HEK293 (cell line): ENCODE measurements around the gene MTHFSD.

ENCODE experiments used
- CTCF ChIA-PET: fragments of 350-600 bp; formaldehyde crosslinking; extraction: SDS; loops from one replicate; lab custom pipeline; 2021; ENCODE audit warnings: antibody characterized with exemption; lab: Yijun Ruan, JAX
- POLR2A ChIA-PET: fragments of 300-600 bp; formaldehyde crosslinking; extraction: SDS; loops from one replicate; lab custom pipeline; 2020; ENCODE audit warnings: antibody characterized with exemption, inconsistent platforms; lab: Yijun Ruan, JAX
- H3K27ac ChIP-seq: fragments of 200-500 bp; sonication (Bioruptor generic); 2 replicates; pipeline ENCODE4 v1.5.1; 2014; ENCODE audit warnings: low read depth, low read length, control low read depth, inconsistent platforms; ENCODE audit errors: extremely low read depth
- H3K36me3 ChIP-seq, 2 experiments: fragments of 200-500 bp in 1 of 2; sonication (Bioruptor generic) in 1 of 2; 1 replicate in 1 of 2; 2 replicates in 1 of 2; pipeline ENCODE4 v1.5.1; 2014 to 2017; ENCODE audit warnings: inconsistent platforms in 2 of 2, low read length in 2 of 2; ENCODE audit not compliant: control insufficient read depth in 2 of 2, insufficient read depth in 1 of 2
- H3K4me1 ChIP-seq: fragments of 200-500 bp; sonication (Bioruptor generic); 2 replicates; pipeline ENCODE4 v1.5.1; 2014; ENCODE audit warnings: mild to moderate bottlenecking, low read length, inconsistent platforms; ENCODE audit not compliant: control insufficient read depth, insufficient read depth
- H3K4me3 ChIP-seq: 2 replicates; pipeline ENCODE4 v1.5.1; 2011; ENCODE audit warnings: low read depth, mild to moderate bottlenecking, control low read depth, low read length, moderate library complexity
- H3K9me3 ChIP-seq: fragments of 200-500 bp; sonication (Bioruptor generic); 2 replicates; pipeline ENCODE4 v1.5.1; 2014; ENCODE audit warnings: low read depth, low read length, inconsistent platforms; ENCODE audit not compliant: control insufficient read depth, insufficient read depth
- AEBP2 ChIP-seq: fragments of 450-650 bp; formaldehyde crosslinking; IDR thresholded peaks from 2 replicates; pipeline ENCODE4 v1.5.1; 2016; ENCODE audit warnings: missing biosample characterization, missing genetic modification characterization, borderline replicate concordance
- BCL11A ChIP-seq: fragments of 450-650 bp; formaldehyde crosslinking; IDR thresholded peaks from 2 replicates; pipeline ENCODE4 v1.5.1; 2016; ENCODE audit warnings: low read depth, missing biosample characterization, missing genetic modification characterization
- KLF1 ChIP-seq: fragments of 450-650 bp; formaldehyde crosslinking; IDR thresholded peaks from 2 replicates; pipeline ENCODE4 v1.5.1; 2016; ENCODE audit warnings: missing biosample characterization, missing genetic modification characterization
- KLF16 ChIP-seq: fragments of 450-650 bp; formaldehyde crosslinking; IDR thresholded peaks from 2 replicates; pipeline ENCODE4 v1.5.1; 2017; ENCODE audit warnings: missing biosample characterization, missing genetic modification characterization
- SP3 ChIP-seq: fragments of 450-650 bp; formaldehyde crosslinking; IDR thresholded peaks from 2 replicates; pipeline ENCODE4 v1.5.1; 2016; ENCODE audit warnings: missing biosample characterization, missing genetic modification characterization
- WT1 ChIP-seq: fragments of 450-650 bp; formaldehyde crosslinking; IDR thresholded peaks from 2 replicates; pipeline ENCODE4 v1.5.1; 2016; ENCODE audit warnings: missing biosample characterization, missing genetic modification characterization
- ZFHX2 ChIP-seq: fragments of 450-650 bp; formaldehyde crosslinking; conservative IDR thresholded peaks from 2 replicates; pipeline ENCODE4 v1.5.1; 2016; ENCODE audit warnings: missing biosample characterization, missing genetic modification characterization
- ZFP69B ChIP-seq: fragments of 450-650 bp; formaldehyde crosslinking; IDR thresholded peaks from 2 replicates; pipeline ENCODE4 v1.5.1; 2016; ENCODE audit warnings: missing biosample characterization, missing genetic modification characterization
- ZNF404 ChIP-seq: fragments of 450-650 bp; formaldehyde crosslinking; IDR thresholded peaks from 2 replicates; pipeline ENCODE4 v1.5.1; 2017; ENCODE audit warnings: missing biosample characterization, missing genetic modification characterization
- ZNF433 ChIP-seq: fragments of 450-650 bp; formaldehyde crosslinking; IDR thresholded peaks from 2 replicates; pipeline ENCODE4 v1.5.1; 2016; ENCODE audit warnings: missing biosample characterization, missing genetic modification characterization, low read depth
- ZNF488 ChIP-seq: fragments of 450-650 bp; formaldehyde crosslinking; IDR thresholded peaks from 2 replicates; pipeline ENCODE4 v1.5.1; 2016; ENCODE audit warnings: missing biosample characterization, missing genetic modification characterization
- ZNF548 ChIP-seq: fragments of 450-650 bp; formaldehyde crosslinking; IDR thresholded peaks from 2 replicates; pipeline ENCODE4 v1.5.1; 2016; ENCODE audit warnings: missing biosample characterization, missing genetic modification characterization
- ZNF561 ChIP-seq: fragments of 450-650 bp; IDR thresholded peaks from 2 replicates; pipeline ENCODE4 v1.5.1; 2018; ENCODE audit warnings: missing biosample characterization, missing genetic modification characterization, borderline replicate concordance
- ZNF664 ChIP-seq: fragments of 450-650 bp; formaldehyde crosslinking; IDR thresholded peaks from 2 replicates; pipeline ENCODE4 v1.5.1; 2016; ENCODE audit warnings: missing biosample characterization, missing genetic modification characterization
- ZSCAN5A ChIP-seq: fragments of 450-650 bp; formaldehyde crosslinking; IDR thresholded peaks from 2 replicates; pipeline ENCODE4 v1.5.1; 2016; ENCODE audit warnings: missing biosample characterization, missing genetic modification characterization
- TF ChIP-seq, protein P1 (sequence below): fragments of 450-650 bp; formaldehyde crosslinking; IDR thresholded peaks from 2 replicates; pipeline ENCODE4 v1.5.1; 2016; ENCODE audit warnings: missing biosample characterization, missing genetic modification characterization
- TF ChIP-seq, protein P2 (sequence below): fragments of 450-650 bp; formaldehyde crosslinking; IDR thresholded peaks from 2 replicates; pipeline ENCODE4 v1.5.1; 2017; ENCODE audit warnings: missing biosample characterization, mild to moderate bottlenecking, missing genetic modification characterization, moderate library complexity
- TF ChIP-seq, protein P3 (sequence below): fragments of 450-650 bp; formaldehyde crosslinking; IDR thresholded peaks from 2 replicates; pipeline ENCODE4 v1.5.1; 2016; ENCODE audit warnings: missing biosample characterization, missing genetic modification characterization
- TF ChIP-seq, protein P4 (sequence below): fragments of 450-650 bp; formaldehyde crosslinking; IDR thresholded peaks from 2 replicates; pipeline ENCODE4 v1.5.1; 2017; ENCODE audit warnings: missing biosample characterization, missing genetic modification characterization

MTHFSD gene

DNA sequence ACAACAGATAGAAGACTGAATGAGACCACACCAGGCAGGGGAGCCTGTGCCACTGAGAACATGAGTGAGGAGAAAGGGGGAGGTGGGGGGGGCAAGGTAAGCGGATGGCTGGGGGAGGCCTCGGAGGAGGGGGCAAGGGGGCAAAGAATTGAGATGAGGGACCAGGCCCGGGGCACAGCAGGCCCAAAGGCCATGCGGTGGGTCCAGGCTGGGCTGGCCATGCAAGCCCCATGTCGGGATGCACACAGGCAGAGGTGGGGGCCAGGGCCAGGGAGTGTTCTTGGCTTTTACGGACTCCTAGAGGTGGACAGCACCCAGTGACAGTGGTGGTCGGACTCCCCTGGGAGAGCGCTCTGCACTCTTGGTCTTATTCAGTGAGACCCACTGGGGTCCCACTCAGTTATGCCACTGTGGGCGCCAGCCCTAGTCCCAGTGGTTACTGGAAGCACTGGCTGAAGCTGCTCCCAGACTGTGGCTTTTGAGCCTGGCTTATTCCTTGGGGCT lies 4.8 kb upstream of the MTHFSD start (continued):
- TF ChIP-seq, protein P1, sequence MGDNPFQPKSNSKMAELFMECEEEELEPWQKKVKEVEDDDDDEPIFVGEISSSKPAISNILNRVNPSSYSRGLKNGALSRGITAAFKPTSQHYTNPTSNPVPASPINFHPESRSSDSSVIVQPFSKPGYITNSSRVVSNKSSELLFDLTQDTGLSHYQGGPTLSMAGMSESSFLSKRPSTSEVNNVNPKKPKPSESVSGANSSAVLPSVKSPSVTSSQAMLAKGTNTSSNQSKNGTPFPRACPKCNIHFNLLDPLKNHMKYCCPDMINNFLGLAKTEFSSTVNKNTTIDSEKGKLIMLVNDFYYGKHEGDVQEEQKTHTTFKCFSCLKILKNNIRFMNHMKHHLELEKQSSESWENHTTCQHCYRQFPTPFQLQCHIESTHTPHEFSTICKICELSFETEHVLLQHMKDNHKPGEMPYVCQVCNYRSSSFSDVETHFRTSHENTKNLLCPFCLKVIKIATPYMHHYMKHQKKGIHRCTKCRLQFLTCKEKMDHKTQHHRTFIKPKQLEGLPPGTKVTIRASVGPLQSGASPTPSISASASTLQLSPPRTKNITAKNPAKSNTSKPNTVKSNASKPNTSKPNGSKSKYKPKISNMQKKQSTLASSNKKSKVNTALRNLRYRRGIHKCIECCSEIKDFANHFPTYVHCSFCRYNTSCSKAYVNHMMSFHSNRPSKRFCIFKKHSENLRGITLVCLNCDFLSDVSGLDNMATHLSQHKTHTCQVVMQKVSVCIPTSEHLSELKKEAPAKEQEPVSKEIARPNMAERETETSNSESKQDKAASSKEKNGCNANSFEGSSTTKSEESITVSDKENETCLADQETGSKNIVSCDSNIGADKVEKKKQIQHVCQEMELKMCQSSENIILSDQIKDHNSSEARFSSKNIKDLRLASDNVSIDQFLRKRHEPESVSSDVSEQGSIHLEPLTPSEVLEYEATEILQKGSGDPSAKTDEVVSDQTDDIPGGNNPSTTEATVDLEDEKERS (tag by site-specific recombination) = no peak
- TF ChIP-seq, protein P2, sequence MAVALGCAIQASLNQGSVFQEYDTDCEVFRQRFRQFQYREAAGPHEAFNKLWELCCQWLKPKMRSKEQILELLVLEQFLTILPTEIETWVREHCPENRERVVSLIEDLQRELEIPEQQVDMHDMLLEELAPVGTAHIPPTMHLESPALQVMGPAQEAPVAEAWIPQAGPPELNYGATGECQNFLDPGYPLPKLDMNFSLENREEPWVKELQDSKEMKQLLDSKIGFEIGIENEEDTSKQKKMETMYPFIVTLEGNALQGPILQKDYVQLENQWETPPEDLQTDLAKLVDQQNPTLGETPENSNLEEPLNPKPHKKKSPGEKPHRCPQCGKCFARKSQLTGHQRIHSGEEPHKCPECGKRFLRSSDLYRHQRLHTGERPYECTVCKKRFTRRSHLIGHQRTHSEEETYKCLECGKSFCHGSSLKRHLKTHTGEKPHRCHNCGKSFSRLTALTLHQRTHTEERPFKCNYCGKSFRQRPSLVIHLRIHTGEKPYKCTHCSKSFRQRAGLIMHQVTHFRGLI (tag by site-specific recombination) = no peak
- no peak for TF ChIP-seq ZNF664 (tag by site-specific recombination)
- TF ChIP-seq ZFHX2 (tag by site-specific recombination) = no peak
- TF ChIP-seq ZSCAN5A (tag by site-specific recombination) = no peak
- no peak for TF ChIP-seq KLF1 (tag by site-specific recombination)
- no peak for TF ChIP-seq WT1 (tag by site-specific recombination)
- TF ChIP-seq ZNF561 = no peak
- TF ChIP-seq, protein P3, sequence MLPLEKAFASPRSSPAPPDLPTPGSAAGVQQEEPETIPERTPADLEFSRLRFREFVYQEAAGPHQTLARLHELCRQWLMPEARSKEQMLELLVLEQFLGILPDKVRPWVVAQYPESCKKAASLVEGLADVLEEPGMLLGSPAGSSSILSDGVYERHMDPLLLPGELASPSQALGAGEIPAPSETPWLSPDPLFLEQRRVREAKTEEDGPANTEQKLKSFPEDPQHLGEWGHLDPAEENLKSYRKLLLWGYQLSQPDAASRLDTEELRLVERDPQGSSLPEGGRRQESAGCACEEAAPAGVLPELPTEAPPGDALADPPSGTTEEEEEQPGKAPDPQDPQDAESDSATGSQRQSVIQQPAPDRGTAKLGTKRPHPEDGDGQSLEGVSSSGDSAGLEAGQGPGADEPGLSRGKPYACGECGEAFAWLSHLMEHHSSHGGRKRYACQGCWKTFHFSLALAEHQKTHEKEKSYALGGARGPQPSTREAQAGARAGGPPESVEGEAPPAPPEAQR (tag by site-specific recombination) = no peak
- TF ChIP-seq ZNF404 (tag by site-specific recombination) = no peak
- TF ChIP-seq ZFP69B = no peak
- TF ChIP-seq SP3 = no peak

GRCh38 chr16:86558355-86559193 lies 3.5 kb upstream of the MTHFSD start:
- H3K9me3 ChIP-seq = no peaks in the 10 kb centered on the region
- no peak overlapping the region for H3K4me3 ChIP-seq
- no peaks in the 10 kb centered on the region for H3K4me1 ChIP-seq
- CTCF ChIA-PET = interaction anchor here (0.5 to 1.7 kb wide), 9 partner anchors 56 to 739 kb away, joined by 3 to 6 read pairs (median 3); no protein-coding TSS in a partner anchor
- POLR2A ChIA-PET = interaction anchor here (0.7 kb wide), 1 partner anchor 314 kb away, joined by 3 read pairs; no protein-coding TSS in a partner anchor
- H3K36me3 ChIP-seq = peaks cover 0 to 3% of the 10 kb centered on the region in 2 experiments; a peak in 1 of 3 replicates
- TF ChIP-seq, protein P4, sequence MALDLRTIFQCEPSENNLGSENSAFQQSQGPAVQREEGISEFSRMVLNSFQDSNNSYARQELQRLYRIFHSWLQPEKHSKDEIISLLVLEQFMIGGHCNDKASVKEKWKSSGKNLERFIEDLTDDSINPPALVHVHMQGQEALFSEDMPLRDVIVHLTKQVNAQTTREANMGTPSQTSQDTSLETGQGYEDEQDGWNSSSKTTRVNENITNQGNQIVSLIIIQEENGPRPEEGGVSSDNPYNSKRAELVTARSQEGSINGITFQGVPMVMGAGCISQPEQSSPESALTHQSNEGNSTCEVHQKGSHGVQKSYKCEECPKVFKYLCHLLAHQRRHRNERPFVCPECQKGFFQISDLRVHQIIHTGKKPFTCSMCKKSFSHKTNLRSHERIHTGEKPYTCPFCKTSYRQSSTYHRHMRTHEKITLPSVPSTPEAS (tag by site-specific recombination) = no peak
- no peak for TF ChIP-seq ZNF433
- TF ChIP-seq AEBP2 (tag by site-specific recombination) = no peak
- TF ChIP-seq BCL11A (tag by site-specific recombination) = no peak
- no peak for TF ChIP-seq KLF16 (tag by site-specific recombination)
- TF ChIP-seq ZNF548 (tag by site-specific recombination) = no peak
- no peak for TF ChIP-seq ZNF488 (tag by site-specific recombination)
- H3K27ac ChIP-seq = no peak overlapping the region
